ENCODE measurements around the gene STIM2. TPM values are rescaled to one million over a fixed set of nuclear protein-coding genes. Genes with fewer than 3 reads are reported as not detected.

Gene STIM2
- total and polyA plus RNA-seq, 2 donors (not counting 3 experiments of a cell fraction or from before 2014, with no cell fraction given) = 21.0 to 21.2 TPM

GRCh38 chr4:26984896-26985295 lies 124.3 kb downstream of the STIM2 start:
- Histone ChIP-seq H2AFZ (ENCODE audit: low read depth, low read length) (no peak overlapping the region), H4K20me1 (replicated peaks; ENCODE audit: control insufficient read depth, extremely low read depth, insufficient read depth, low read length) (no peaks in the 10 kb centered on the region), H3K4me1 (ENCODE audit: control insufficient read depth, extremely low read depth, insufficient read depth, low read length) (no peaks in the 10 kb centered on the region), H3K9me1 (replicated peaks; ENCODE audit: control insufficient read depth, extremely low read depth, insufficient read depth, low read length) (no peaks in the 10 kb centered on the region), H3K27me3 (ENCODE audit: control insufficient read depth in 2 of 2, insufficient read depth in 2 of 2, low read length in 2 of 2) (no peaks in the 10 kb centered on the region), H3K79me2 (ENCODE audit: control insufficient read depth, insufficient read depth, low read length) (no peaks in the 10 kb centered on the region), H3K4me3 (replicated peaks in 1 of 3; ENCODE audit: insufficient read depth in 1 of 3, low read depth in 1 of 3, low read length in 3 of 3) (no peak overlapping the region), H3K9ac (replicated peaks; ENCODE audit: extremely low read depth, insufficient read depth, low read length) (no peak overlapping the region), H3K9me3 (replicated peaks; ENCODE audit: control insufficient read depth, insufficient read depth, low read length) (no peaks in the 10 kb centered on the region), H3K27ac (ENCODE audit: insufficient read depth, low read depth, low read length) (no peak overlapping the region), H3K36me3 (ENCODE audit: control insufficient read depth in 2 of 2, extremely low read depth in 1 of 2, insufficient read depth in 2 of 2, low read length in 2 of 2) (no peaks in the 10 kb centered on the region), H3K4me2 (ENCODE audit: insufficient read depth, low read length) (no peak overlapping the region)
- TF ChIP-seq FOS (IDR thresholded peaks at IDR 0.05; ENCODE audit: borderline replicate concordance, insufficient read depth, low read length) (no peak), POLR2A (IDR thresholded peaks at IDR 0.05; ENCODE audit: low read depth, low read length) (no peak), JUN (IDR thresholded peaks at IDR 0.05; ENCODE audit: borderline replicate concordance, insufficient read depth, insufficient read length, low read depth) (no peak), MAX (IDR thresholded peaks at IDR 0.05; ENCODE audit: insufficient read depth, insufficient read length) (no peak)
- FAIRE-seq (no peak), DNase-seq (ENCODE audit: low read depth, low spot score) (no peak)
- dilution Hi-C loops (cut with MboI; ENCODE audit: extremely low pct_ligation_motif_present, low sequenced_read_pairs) = no loop called here
- POLR2A ChIA-PET = no interaction called here
- BruUV-seq (replicated peaks) = no TSS peak
- intact Hi-C loops (cut with micrococcal nuclease) = no loop called here
- CTCF ChIA-PET = interaction anchor here (1.4 kb wide), 1 partner anchor 9 kb away, joined by 3 read pairs; no protein-coding TSS in a partner anchor

DNA sequence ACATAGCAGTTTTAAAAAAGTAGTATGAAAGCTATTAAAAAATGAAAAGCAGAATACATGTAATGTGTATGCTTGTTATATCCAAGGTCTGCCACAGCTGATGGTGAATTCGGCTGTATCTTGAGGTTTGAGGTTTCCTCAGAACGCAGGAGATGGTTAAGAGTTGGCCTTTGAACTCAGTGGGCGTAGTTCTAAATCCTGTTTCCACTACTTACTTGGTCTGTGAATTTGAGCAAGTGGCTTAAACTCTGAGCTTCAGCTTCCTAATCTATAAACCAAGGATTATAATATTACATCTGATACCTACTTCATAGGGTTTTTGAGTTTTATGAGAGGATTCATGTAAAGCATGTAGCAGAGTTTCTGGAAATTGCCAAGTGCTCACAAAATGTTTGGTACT lies 125.2 kb downstream of the STIM2 start:
- Histone ChIP-seq H4K20me1 (replicated peaks; ENCODE audit: control insufficient read depth, extremely low read depth, insufficient read depth, low read length) (no peaks in the 10 kb centered on the region), H3K27me3 (ENCODE audit: control insufficient read depth in 2 of 2, insufficient read depth in 2 of 2, low read length in 2 of 2) (no peaks in the 10 kb centered on the region), H3K4me1 (ENCODE audit: control insufficient read depth, extremely low read depth, insufficient read depth, low read length) (no peaks in the 10 kb centered on the region), H3K9me1 (replicated peaks; ENCODE audit: control insufficient read depth, extremely low read depth, insufficient read depth, low read length) (no peaks in the 10 kb centered on the region), H3K79me2 (ENCODE audit: control insufficient read depth, insufficient read depth, low read length) (no peaks in the 10 kb centered on the region), H3K9me3 (replicated peaks; ENCODE audit: control insufficient read depth, insufficient read depth, low read length) (no peaks in the 10 kb centered on the region), H3K4me3 (replicated peaks in 1 of 3; ENCODE audit: insufficient read depth in 1 of 3, low read depth in 1 of 3, low read length in 3 of 3) (no peak overlapping the region), H3K9ac (replicated peaks; ENCODE audit: extremely low read depth, insufficient read depth, low read length) (no peak overlapping the region), H3K4me2 (ENCODE audit: insufficient read depth, low read length) (no peak overlapping the region), H3K36me3 (ENCODE audit: control insufficient read depth in 2 of 2, extremely low read depth in 1 of 2, insufficient read depth in 2 of 2, low read length in 2 of 2) (no peaks in the 10 kb centered on the region), H2AFZ (ENCODE audit: low read depth, low read length) (no peak overlapping the region), H3K27ac (ENCODE audit: insufficient read depth, low read depth, low read length) (no peak overlapping the region)
- BruUV-seq (replicated peaks) = no TSS peak
- DNase-seq (ENCODE audit: low read depth, low spot score) (no peak), FAIRE-seq (no peak)
- TF ChIP-seq POLR2AphosphoS5 (IDR thresholded peaks at IDR 0.05; ENCODE audit: insufficient read depth, low read depth, low read length) = no peak
- TF ChIP-seq FOS (IDR thresholded peaks at IDR 0.05; ENCODE audit: borderline replicate concordance, insufficient read depth, low read length) = no peak
- no peak for TF ChIP-seq GATA2 (IDR thresholded peaks at IDR 0.05; ENCODE audit: insufficient read depth, insufficient read length, low read depth, low read length)
- TF ChIP-seq MYC (IDR thresholded peaks at IDR 0.05; ENCODE audit: low read depth, low read length) = no peak
- TF ChIP-seq EZH2 (IDR thresholded peaks at IDR 0.05; ENCODE audit: borderline replicate concordance, low read depth, low read length, severe bottlenecking) = no peak
- no peak for TF ChIP-seq JUN (IDR thresholded peaks at IDR 0.05; ENCODE audit: borderline replicate concordance, insufficient read depth, insufficient read length, low read depth)
- no peak for TF ChIP-seq MAX (IDR thresholded peaks at IDR 0.05; ENCODE audit: insufficient read depth, insufficient read length)
- no peak for TF ChIP-seq CTCF (IDR thresholded peaks at IDR 0.05; ENCODE audit: extremely low read depth in 1 of 2, insufficient read depth in 1 of 2, low read depth in 1 of 2, low read length in 2 of 2)
- TF ChIP-seq POLR2A (IDR thresholded peaks at IDR 0.05; ENCODE audit: low read depth, low read length) = no peak
- POLR2A ChIA-PET = no interaction called here
- intact Hi-C loops (cut with micrococcal nuclease) (no loop called here), dilution Hi-C loops (cut with MboI; ENCODE audit: extremely low pct_ligation_motif_present, low sequenced_read_pairs) (no loop called here)
- CTCF ChIA-PET = interaction anchor here (1.4 kb wide), 1 partner anchor 8 kb away, joined by 3 read pairs; no protein-coding TSS in a partner anchor

Measured in endothelial cell of umbilical vein (primary cell).